Panc1 (cell line): Measurements from ENCODE around the gene MATN1.

ENCODE experiments used
- POLR2AphosphoS5 ChIP-seq: IDR thresholded peaks from 2 replicates; pipeline ENCODE4 v1.6.1; 2012; ENCODE audit warnings: mild to moderate bottlenecking, low read depth, low read length, moderate library complexity
- SIN3A ChIP-seq: IDR thresholded peaks from 2 replicates; pipeline ENCODE4 v1.6.1; 2012; ENCODE audit warnings: low read depth, mild to moderate bottlenecking, low read length, moderate library complexity, borderline replicate concordance; ENCODE audit not compliant: insufficient read depth
- TCF7L2 ChIP-seq: IDR thresholded peaks from 2 replicates; pipeline ENCODE4 v1.6.1; 2011; ENCODE audit warnings: mild to moderate bottlenecking, low read depth, low read length, inconsistent platforms
- TF ChIP-seq, protein P1 (sequence below): fragments of 450-650 bp; IDR thresholded peaks from 2 replicates; pipeline ENCODE4 v1.5.1; 2017; ENCODE audit warnings: mild to moderate bottlenecking

DNA sequence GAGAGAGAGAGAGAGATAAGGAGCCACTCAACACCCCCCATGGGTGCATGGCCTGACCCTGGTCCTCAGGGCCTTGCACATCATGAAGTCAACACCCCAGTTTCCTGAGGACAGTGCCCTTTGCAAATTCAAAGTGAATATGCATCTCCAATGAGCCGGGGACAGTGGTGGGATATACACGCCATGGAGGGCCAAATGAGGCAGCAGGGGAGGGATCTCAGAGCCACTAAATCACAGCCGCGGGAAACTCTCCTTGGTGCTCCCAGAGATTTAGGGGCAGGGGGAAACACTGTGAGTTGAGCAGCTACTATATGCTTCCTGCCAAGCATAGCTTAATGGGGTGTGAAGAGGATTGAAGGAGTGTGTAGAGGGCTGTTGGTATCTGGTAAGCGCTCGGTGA, 35.5 kb downstream of the MATN1 start:
- TF ChIP-seq, protein P1, sequence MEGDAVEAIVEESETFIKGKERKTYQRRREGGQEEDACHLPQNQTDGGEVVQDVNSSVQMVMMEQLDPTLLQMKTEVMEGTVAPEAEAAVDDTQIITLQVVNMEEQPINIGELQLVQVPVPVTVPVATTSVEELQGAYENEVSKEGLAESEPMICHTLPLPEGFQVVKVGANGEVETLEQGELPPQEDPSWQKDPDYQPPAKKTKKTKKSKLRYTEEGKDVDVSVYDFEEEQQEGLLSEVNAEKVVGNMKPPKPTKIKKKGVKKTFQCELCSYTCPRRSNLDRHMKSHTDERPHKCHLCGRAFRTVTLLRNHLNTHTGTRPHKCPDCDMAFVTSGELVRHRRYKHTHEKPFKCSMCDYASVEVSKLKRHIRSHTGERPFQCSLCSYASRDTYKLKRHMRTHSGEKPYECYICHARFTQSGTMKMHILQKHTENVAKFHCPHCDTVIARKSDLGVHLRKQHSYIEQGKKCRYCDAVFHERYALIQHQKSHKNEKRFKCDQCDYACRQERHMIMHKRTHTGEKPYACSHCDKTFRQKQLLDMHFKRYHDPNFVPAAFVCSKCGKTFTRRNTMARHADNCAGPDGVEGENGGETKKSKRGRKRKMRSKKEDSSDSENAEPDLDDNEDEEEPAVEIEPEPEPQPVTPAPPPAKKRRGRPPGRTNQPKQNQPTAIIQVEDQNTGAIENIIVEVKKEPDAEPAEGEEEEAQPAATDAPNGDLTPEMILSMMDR = no peak
- no peak for TF ChIP-seq POLR2AphosphoS5
- no peak for TF ChIP-seq SIN3A
- TF ChIP-seq TCF7L2 = no peak
